Suprapubic skin (tissue), 3 donors: ENCODE results near the gene EOMES.

ENCODE experiments used
- CTCF ChIP-seq, 2 donors: fragments of 200-600 bp in 1 of 2; fragments of 450-650 bp in 1 of 2; sonication (generic) in 1 of 2; IDR thresholded peaks; one replicate each; pipeline ENCODE4 v1.5.1; 2016 to 2019; ENCODE audit warnings: antibody characterized with exemption in 2 of 2, mild to moderate bottlenecking in 1 of 2, moderate library complexity in 1 of 2
- EP300 ChIP-seq: sonication (generic); formaldehyde crosslinking; IDR thresholded peaks from one replicate; pipeline ENCODE4 v1.6.1; 2017; ENCODE audit warnings: antibody characterized with exemption

DNA sequence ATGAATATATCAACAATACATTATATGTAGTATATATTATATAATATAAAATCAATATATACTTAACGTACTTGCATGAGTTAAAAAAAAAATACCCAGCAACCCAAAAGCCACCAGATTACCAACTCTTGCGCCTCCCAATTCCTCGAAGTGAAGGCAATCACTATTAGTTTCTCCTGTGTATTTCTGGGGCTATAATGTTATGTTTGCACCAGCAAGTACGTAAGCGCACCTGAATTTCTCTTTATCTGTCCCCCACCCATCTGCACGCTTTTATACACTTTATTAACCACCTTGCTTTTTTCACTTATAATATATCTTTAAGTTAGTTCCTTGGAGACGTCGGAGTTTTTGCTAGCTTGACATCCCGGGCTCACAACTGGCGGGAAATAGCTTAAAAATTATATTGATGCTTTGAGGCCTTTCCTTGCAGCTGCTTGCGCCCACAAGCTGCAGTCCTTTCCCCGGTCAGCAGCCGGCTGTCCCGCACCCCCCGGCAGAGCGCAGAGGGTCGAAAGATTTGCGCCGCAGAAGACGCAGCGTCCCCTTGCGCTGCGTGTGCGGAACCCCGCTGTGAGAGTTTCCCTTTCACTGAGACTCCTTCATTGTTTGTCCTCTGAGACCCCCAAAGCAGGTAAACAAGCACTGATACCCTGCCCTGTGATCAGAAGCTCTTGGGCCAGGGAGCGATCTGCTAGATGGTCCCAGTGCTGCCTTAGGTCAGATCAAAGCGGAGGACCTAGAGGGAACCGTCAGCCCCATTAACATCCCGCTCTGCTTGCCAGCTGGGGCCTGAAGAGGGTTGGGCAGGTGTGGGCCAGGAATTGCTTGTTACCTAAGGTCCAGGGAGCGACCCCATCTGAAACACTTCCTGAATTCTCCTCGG is 8.9 kb upstream of the EOMES start:
- TF ChIP-seq CTCF (IDR thresholded peaks at IDR 0.05) (no peak), EP300 (no peak)
